ACC112 (cell line): ENCODE results near the gene RAPGEF1.

ENCODE experiments used
- H2AFZ ChIP-seq: fragments of 200-600 bp; sonication (generic); one replicate; pipeline ENCODE4 v1.6.0; 2017; ENCODE audit warnings: antibody characterized with exemption, low read length; ENCODE audit not compliant: unreplicated experiment
- H3K27ac ChIP-seq: fragments of 200-600 bp; sonication (generic); 2 replicates; pipeline ENCODE4 v1.5.1; 2014; ENCODE audit warnings: low read depth, mild to moderate bottlenecking, antibody characterized with exemption, low read length, moderate library complexity
- H3K27me3 ChIP-seq: fragments of 200-600 bp; sonication (generic); 2 replicates; pipeline ENCODE4 v1.6.1; 2014; ENCODE audit warnings: mild to moderate bottlenecking, antibody characterized with exemption, low read length, moderate library complexity, mixed read lengths; ENCODE audit not compliant: insufficient read depth
- H3K36me3 ChIP-seq: fragments of 200-600 bp; sonication (generic); 2 replicates; pipeline ENCODE4 v1.6.1; 2016; ENCODE audit warnings: mild to moderate bottlenecking, antibody characterized with exemption, low read length, moderate library complexity, mixed read lengths; ENCODE audit not compliant: insufficient read depth
- H3K4me1 ChIP-seq: fragments of 200-600 bp; sonication (generic); one replicate; pipeline ENCODE4 v1.6.1; 2016; ENCODE audit warnings: low read length, mixed read lengths; ENCODE audit not compliant: insufficient read depth, unreplicated experiment, control insufficient read depth
- H3K4me3 ChIP-seq: fragments of 200-600 bp; sonication (generic); 2 replicates; pipeline ENCODE4 v1.5.1; 2014; ENCODE audit warnings: mild to moderate bottlenecking, low read depth, low read length
- H3K79me2 ChIP-seq: fragments of 200-600 bp; sonication (generic); one replicate; pipeline ENCODE4 v1.6.0; 2016; ENCODE audit warnings: low read length; ENCODE audit not compliant: control insufficient read depth, unreplicated experiment, insufficient read depth

Gene RAPGEF1

GRCh38 chr9:131629825-131630204 lies 110.1 kb downstream of the RAPGEF1 start:
- Histone ChIP-seq H2AFZ (no peak overlapping the region), H3K4me1 (peaks cover 3% of the 10 kb centered on the region), H3K79me2 (no peaks in the 10 kb centered on the region), H3K27ac (no peak overlapping the region), H3K27me3 (no peaks in the 10 kb centered on the region), H3K36me3 (no peaks in the 10 kb centered on the region), H3K4me3 (no peak overlapping the region)

- Histone ChIP-seq H3K27me3 (no peaks in the 10 kb centered on the region), H3K4me3 (no peak overlapping the region), H3K4me1 (no peaks in the 10 kb centered on the region), H3K36me3 (no peaks in the 10 kb centered on the region), H2AFZ (no peak overlapping the region), H3K79me2 (no peaks in the 10 kb centered on the region), H3K27ac (no peak overlapping the region)
These were observed 110.7 kb downstream of the RAPGEF1 start for GRCh38 chr9:131629226-131629500.

- Histone ChIP-seq H3K27ac (no peak overlapping the region), H3K27me3 (no peaks in the 10 kb centered on the region), H3K4me3 (no peak overlapping the region), H2AFZ (no peak overlapping the region), H3K36me3 (no peaks in the 10 kb centered on the region), H3K79me2 (no peaks in the 10 kb centered on the region), H3K4me1 (no peaks in the 10 kb centered on the region)
These were observed 111.2 kb downstream of the RAPGEF1 start for GRCh38 chr9:131628459-131629225.

GRCh38 chr9:131627648-131628458 lies 112.0 kb downstream of the RAPGEF1 start:
- Histone ChIP-seq H3K4me1 (no peaks in the 10 kb centered on the region), H3K36me3 (no peaks in the 10 kb centered on the region), H3K27me3 (no peaks in the 10 kb centered on the region), H3K4me3 (no peak overlapping the region), H3K79me2 (no peaks in the 10 kb centered on the region), H3K27ac (no peak overlapping the region), H2AFZ (no peak overlapping the region)

GRCh38 chr9:131627326-131627647 lies 112.6 kb downstream of the RAPGEF1 start:
- no peak overlapping the region for H3K27ac ChIP-seq
- H3K79me2 ChIP-seq = no peaks in the 10 kb centered on the region
- no peaks in the 10 kb centered on the region for H3K4me1 ChIP-seq
- no peak overlapping the region for H2AFZ ChIP-seq
- H3K27me3 ChIP-seq = no peaks in the 10 kb centered on the region
- no peaks in the 10 kb centered on the region for H3K36me3 ChIP-seq
- H3K4me3 ChIP-seq = no peak overlapping the region

- H3K79me2 ChIP-seq = no peaks in the 10 kb centered on the region
- no peak overlapping the region for H2AFZ ChIP-seq
- no peak overlapping the region for H3K27ac ChIP-seq
- H3K4me1 ChIP-seq = no peaks in the 10 kb centered on the region
- H3K36me3 ChIP-seq = no peaks in the 10 kb centered on the region
- H3K27me3 ChIP-seq = no peaks in the 10 kb centered on the region
- H3K4me3 ChIP-seq = no peak overlapping the region
These were observed 113.8 kb downstream of the RAPGEF1 start for GRCh38 chr9:131625790-131626670.

- H3K36me3 ChIP-seq = no peaks in the 10 kb centered on the region
- no peak overlapping the region for H2AFZ ChIP-seq
- no peaks in the 10 kb centered on the region for H3K4me1 ChIP-seq
- no peaks in the 10 kb centered on the region for H3K27me3 ChIP-seq
- no peak overlapping the region for H3K27ac ChIP-seq
- H3K79me2 ChIP-seq = no peaks in the 10 kb centered on the region
- H3K4me3 ChIP-seq = no peak overlapping the region
These were observed 114.4 kb downstream of the RAPGEF1 start for GRCh38 chr9:131625508-131625787.

- Histone ChIP-seq H2AFZ (no peak overlapping the region), H3K4me1 (no peaks in the 10 kb centered on the region), H3K79me2 (no peaks in the 10 kb centered on the region), H3K27ac (no peak overlapping the region), H3K27me3 (no peaks in the 10 kb centered on the region), H3K36me3 (no peaks in the 10 kb centered on the region), H3K4me3 (no peak overlapping the region)
These were observed 115.0 kb downstream of the RAPGEF1 start for GRCh38 chr9:131624636-131625507.

- H2AFZ ChIP-seq = no peak overlapping the region
- no peaks in the 10 kb centered on the region for H3K4me1 ChIP-seq
- no peaks in the 10 kb centered on the region; the same call in 1 of the 2 replicates for H3K36me3 ChIP-seq
- H3K4me3 ChIP-seq = no peak overlapping the region
- no peaks in the 10 kb centered on the region for H3K79me2 ChIP-seq
- H3K27me3 ChIP-seq = no peaks in the 10 kb centered on the region
- H3K27ac ChIP-seq = no peak overlapping the region
These were observed 116.1 kb downstream of the RAPGEF1 start for GRCh38 chr9:131623655-131624330.

GRCh38 chr9:131622523-131622922 lies 117.4 kb downstream of the RAPGEF1 start:
- Histone ChIP-seq H2AFZ (no peak overlapping the region), H3K27me3 (no peaks in the 10 kb centered on the region), H3K4me3 (no peak overlapping the region), H3K27ac (no peak overlapping the region), H3K4me1 (peaks cover 8% of the 10 kb centered on the region), H3K79me2 (no peaks in the 10 kb centered on the region), H3K36me3 (no peaks in the 10 kb centered on the region; the same call in 1 of the 2 replicates)
